KOPT-K1 (cell line): ENCODE results near the gene EGFL7.

Experiments
- H3K27ac ChIP-seq: fragments of 200-600 bp; sonication (generic); 2 replicates; pipeline ENCODE4 v1.5.1; 2016; ENCODE audit warnings: antibody characterized with exemption, mild to moderate bottlenecking, low read depth, low read length; ENCODE audit not compliant: poor library complexity, severe bottlenecking
- H3K36me3 ChIP-seq: fragments of 200-600 bp; sonication (generic); 2 replicates; pipeline ENCODE4 v1.5.1; 2017; ENCODE audit warnings: antibody characterized with exemption, mild to moderate bottlenecking, low read length, moderate library complexity; ENCODE audit not compliant: insufficient read depth
- H3K9me3 ChIP-seq: fragments of 200-600 bp; sonication (generic); 2 replicates; pipeline ENCODE4 v1.5.1; 2017; ENCODE audit warnings: antibody characterized with exemption, low read length, mild to moderate bottlenecking; ENCODE audit not compliant: insufficient read depth, poor library complexity, severe bottlenecking

The EGFL7 gene

DNA sequence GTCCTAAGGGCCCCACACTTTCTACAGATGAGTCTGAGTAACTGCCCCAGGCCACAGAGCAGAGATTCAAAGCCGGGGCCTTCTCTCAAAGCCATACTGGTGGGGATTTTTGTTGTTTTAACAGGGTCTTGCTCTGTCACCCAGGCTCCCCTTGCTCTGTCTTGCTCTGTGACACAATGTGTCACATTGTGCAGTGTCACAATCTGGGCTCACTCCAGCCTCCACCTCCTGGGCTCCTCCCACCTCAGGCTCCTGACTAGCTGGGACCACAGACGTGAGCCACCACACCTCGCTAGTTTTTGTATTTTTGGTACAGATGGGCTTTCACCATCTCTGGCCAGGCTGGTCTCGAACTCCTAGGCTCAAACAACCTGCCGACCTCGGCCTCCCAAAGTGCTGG is 15.9 kb downstream of the EGFL7 start:
- no peak overlapping the region for H3K27ac ChIP-seq
- no peaks in the 10 kb centered on the region for H3K9me3 ChIP-seq
- H3K36me3 ChIP-seq: no peaks in the 10 kb centered on the region

DNA sequence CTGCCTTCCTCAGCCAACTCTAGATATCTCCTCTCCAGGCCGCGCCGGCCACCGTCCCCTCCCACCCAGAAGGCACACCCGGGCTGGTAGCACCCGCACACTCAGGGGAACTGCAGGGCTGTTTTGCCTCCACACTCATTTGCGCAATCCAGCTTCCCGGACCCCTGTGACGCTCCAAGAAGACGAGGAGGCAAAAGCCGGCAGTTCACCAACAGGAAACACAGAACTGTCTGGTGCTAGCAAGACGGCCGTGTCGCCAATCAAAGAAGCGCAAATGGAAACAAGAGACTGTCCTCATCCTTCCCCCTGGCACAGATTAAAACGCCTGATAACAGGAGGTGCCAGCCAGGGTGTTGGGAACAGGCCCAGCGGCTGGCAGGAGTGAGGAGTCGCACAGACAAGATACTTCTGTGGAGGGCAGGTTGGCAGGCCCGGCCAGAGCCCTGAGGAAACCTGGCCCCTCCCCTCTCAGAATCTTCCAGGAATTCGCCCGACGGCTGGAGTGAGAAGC is 16.8 kb downstream of the EGFL7 start:
- Histone ChIP-seq H3K36me3 (no peaks in the 10 kb centered on the region), H3K27ac (no peak overlapping the region), H3K9me3 (no peaks in the 10 kb centered on the region)

GRCh38 chr9:136681029-136681428 is 18.3 kb downstream of the EGFL7 start:
- Histone ChIP-seq H3K9me3 (no peaks in the 10 kb centered on the region), H3K36me3 (no peaks in the 10 kb centered on the region), H3K27ac (no peak overlapping the region)

DNA sequence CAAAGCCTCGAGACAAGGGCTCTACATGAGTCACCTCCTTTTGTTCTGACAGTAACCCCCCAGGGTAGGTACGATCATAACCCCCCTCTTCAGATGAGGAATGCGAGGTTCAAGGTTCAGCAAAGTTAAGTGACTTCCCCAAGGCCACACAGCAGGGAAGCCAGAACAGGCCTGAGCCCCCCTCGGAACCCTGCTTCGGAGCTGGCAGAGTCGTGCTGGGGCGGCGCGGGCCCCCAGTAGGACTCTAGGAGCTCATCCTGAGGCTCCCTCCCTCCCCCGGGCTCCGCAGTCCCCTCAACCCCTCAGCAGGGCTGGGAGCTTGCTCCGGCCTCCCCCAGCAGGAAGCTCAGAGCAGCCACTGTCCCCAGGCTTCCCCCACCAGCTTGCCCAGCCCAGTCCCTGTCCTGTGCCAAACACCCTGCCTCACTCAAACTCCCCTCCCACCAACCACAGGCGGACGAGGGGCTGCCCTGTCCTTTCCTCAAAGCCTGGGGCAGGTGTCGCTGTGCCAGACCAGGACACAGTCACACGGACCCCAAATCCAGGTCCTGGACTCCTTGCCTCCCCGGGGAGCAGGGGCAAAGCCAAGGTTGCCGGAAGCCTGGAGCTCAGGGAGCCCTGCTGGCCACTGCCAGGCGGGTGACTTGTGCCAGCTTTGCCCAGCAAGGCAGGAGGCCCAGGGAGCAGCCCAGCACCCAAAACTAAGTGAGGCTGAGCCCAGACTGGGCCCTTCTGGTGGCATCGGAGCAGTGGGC is 19.4 kb downstream of the EGFL7 start:
- H3K36me3 ChIP-seq: no peaks in the 10 kb centered on the region
- H3K9me3 ChIP-seq: no peaks in the 10 kb centered on the region
- H3K27ac ChIP-seq: no peak overlapping the region

- no peaks in the 10 kb centered on the region for H3K36me3 ChIP-seq
- H3K27ac ChIP-seq: no peak overlapping the region
- H3K9me3 ChIP-seq: no peaks in the 10 kb centered on the region
Measured at GRCh38 chr9:136682710-136683109, 20.0 kb downstream of the EGFL7 start.

GRCh38 chr9:136683173-136683745 is 20.5 kb downstream of the EGFL7 start:
- H3K9me3 ChIP-seq: no peaks in the 10 kb centered on the region
- no peaks in the 10 kb centered on the region for H3K36me3 ChIP-seq
- H3K27ac ChIP-seq: no peak overlapping the region

- Histone ChIP-seq H3K36me3 (no peaks in the 10 kb centered on the region), H3K27ac (no peak overlapping the region), H3K9me3 (no peaks in the 10 kb centered on the region)
Measured at GRCh38 chr9:136683755-136684154, 21.0 kb downstream of the EGFL7 start.

DNA sequence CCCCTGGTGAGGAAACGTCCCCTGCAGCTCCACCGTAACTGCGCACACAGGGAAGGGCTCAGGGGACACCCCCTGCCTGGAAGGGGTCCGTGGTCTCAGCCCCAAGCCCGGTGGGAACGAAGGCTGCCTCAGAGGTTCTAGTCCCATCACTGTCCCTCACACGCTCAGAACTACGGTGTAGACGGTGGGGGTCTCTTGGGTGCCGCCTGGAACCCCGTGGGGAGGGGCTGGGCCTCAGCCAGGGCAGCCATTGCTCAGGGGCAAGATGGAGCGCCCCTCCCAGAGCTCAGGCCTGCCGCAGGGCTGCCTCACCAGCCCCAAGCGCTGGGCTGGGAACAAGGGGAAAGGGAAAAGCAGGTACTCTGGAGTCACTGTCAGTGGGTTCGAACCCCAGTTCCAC is 21.6 kb downstream of the EGFL7 start:
- Histone ChIP-seq H3K36me3 (no peaks in the 10 kb centered on the region), H3K9me3 (no peaks in the 10 kb centered on the region), H3K27ac (no peak overlapping the region)

DNA sequence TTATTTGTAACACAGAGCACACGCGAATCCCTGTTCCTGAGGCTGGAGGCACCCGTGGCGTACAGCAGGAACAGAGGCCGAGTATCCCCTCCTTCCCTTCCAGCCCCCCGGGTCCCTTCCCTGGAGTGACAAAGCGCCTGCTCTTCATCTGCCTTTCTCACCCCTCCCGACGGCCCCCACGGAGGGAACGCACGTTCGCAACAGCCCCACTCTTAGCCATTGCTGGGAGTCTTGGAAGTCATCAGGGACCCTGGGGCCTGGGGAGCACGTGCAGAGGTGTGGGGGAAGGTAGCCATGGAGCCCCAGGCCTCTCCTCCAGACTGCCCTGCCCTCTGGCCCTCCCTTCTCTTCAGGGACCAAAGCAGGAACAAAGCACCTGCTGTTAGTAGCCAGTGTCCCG is 22.1 kb downstream of the EGFL7 start:
- Histone ChIP-seq H3K36me3 (no peaks in the 10 kb centered on the region), H3K9me3 (no peaks in the 10 kb centered on the region), H3K27ac (no peak overlapping the region)

GRCh38 chr9:136685216-136685615 is 22.5 kb downstream of the EGFL7 start:
- Histone ChIP-seq H3K27ac (no peak overlapping the region), H3K9me3 (no peaks in the 10 kb centered on the region), H3K36me3 (no peaks in the 10 kb centered on the region)

DNA sequence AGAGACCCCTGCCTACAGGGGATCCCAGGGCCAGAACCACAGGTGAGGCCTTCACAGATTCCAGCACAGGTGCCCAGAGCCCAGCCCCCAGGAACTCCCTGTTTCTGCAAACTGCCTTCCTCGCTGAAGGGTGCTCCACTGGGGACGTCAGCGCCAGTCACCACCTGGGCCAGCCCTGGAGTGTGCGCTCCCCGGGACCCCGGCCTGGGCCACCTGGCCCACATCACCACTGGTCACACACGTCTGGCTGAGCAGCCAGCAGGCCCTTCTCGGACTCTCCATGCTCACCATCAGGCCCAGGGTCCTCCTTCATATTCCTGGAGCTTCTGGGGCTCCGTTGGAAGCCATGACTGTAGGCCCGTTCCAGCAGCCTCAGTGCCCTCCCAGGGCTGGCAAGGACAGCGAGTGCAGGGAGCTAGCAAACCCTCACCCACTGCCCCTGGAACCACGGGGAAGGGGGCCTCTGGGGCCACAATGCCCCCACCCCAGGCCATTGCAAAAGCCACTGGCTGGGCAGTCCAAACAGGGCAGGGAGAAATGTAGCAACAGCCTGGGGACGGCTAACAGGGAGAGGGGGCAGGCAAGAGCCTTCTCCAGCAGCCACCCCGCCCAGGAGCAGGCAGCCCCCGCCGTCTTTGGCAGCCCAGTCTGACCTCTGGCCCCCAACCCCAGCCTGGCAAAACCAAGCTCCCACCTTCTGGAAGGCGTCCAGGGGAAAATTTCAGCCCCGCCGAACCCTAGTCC is 23.2 kb downstream of the EGFL7 start:
- no peaks in the 10 kb centered on the region for H3K36me3 ChIP-seq
- H3K27ac ChIP-seq: peak overlapping the region; percentile 45
- no peaks in the 10 kb centered on the region for H3K9me3 ChIP-seq

DNA sequence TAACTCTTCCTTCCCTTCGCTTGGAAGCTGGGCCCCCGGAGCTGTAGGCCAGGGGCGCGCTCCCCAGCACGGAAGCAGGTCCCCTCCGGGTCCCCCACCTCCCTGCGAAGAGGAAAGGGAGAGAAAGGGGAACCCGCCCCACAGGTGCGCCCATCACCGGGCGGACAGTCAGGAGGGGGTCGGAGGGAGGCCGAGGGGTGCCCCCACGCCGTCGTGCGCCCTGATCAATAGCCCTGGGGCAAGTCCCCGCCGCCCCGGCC is 23.7 kb downstream of the EGFL7 start:
- Histone ChIP-seq H3K27ac (peak overlapping the region; percentile 45), H3K36me3 (no peaks in the 10 kb centered on the region), H3K9me3 (no peaks in the 10 kb centered on the region)

DNA sequence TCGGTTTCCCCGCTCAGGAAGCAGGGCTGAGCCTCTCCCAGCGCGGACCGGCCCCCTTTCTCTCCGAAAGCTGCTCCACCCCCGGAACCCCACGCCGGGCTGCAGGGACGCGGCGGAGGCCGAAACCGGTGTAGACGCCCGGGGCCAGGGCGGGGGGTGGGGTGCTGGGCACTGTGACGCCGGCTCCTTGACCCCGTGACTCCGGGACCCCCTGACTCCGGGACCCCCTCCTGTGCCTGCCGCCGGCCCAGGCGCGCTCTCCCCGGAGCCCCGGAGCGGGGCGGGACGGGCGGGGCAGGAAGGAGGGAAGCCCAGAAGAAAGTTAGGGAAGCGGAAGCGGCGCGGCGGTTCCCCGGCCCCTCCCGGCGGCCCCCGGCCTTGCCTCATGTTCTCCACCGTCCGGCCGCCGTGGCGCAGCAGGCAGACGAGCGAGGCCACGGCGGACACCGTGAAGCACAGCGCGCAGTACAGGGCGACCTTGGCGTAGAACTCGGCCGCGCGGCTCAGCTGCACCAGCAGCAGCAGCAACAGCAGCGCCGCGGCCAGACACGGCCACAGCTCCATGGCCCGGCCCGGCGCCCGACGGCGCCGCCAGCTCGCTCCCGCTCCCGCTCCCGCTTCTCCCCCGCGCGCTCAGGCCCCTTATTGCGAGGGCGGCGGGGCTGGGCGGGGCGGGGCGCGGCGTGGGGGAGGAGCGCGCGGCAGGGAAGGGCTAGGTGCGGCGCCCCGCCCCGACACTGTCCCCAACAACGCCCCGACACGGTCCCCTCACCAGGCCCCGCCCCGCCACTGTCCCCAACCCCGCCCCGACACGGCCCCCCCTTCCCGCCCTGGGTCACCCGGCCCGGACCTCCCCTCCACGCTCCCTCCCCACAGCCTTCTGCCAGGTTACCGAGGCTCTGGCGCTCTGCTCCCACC is 24.3 kb downstream of the EGFL7 start, which contains the start of gene AGPAT2:
Gene AGPAT2 (minus strand): TSS at position 664 of the 918 bp plus-strand sequence. CDS start 100 bp downstream, at position 564.
- Histone ChIP-seq H3K27ac (peak within 1 kb of the TSS; percentile 45), H3K36me3 (no peaks in the 10 kb centered on the region), H3K9me3 (no peaks in the 10 kb centered on the region)

DNA sequence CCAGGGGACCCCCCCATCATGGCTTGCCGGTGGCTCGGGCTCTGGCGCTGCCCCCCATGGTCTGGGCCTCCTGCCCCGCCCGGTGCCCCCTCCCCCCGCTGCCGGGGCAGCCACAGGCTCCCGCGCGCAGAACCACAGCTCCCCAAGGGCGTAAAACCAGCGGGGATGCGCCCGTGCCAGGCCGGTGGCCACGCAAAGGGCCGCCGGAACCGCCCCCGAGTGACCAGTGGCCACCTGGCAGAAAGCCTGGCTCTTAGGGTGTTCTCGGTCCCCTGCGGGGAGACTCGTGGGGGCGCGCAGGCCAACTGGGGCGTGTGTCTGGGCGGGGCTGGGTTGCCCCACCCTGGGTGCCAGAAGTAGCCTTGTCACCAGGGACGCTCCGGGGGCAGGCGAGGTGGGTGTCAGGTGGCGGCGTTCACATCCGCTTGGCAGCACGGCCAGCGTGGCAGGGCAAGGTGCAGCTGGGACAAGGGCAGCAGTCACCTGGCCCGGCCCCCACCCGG is 25.1 kb downstream of the EGFL7 start:
- Histone ChIP-seq H3K27ac (no peak overlapping the region), H3K36me3 (no peaks in the 10 kb centered on the region), H3K9me3 (no peaks in the 10 kb centered on the region)
